ENCODE results near the gene PDE4D.
"Not testable (repeated sequence)": the region's sequence is repeated elsewhere in the genome, so short reads cannot be mapped to it uniquely, and the experiment has no call there.

PDE4D gene

DNA sequence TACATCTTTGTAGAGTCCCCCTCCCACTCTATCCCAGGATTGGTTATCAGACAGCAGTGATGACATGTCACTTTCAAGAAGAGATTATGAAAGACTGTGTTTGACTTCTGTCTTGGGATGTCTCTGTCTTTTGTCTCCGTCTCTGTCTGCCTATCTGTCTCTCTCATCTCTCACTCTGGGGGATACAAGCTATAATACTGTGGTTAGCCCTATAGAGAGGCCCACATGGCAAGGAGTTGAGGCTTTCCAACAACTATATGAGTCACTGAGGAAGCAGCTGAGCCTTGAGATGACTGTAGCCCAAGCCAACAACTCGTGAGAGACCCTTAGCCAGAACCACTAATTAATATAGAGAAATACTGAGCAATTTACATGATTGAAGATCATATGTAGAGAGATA, 284.8 kb downstream of the PDE4D start:
- DNase-seq (ENCODE audit: low spot score): no peak

DNA sequence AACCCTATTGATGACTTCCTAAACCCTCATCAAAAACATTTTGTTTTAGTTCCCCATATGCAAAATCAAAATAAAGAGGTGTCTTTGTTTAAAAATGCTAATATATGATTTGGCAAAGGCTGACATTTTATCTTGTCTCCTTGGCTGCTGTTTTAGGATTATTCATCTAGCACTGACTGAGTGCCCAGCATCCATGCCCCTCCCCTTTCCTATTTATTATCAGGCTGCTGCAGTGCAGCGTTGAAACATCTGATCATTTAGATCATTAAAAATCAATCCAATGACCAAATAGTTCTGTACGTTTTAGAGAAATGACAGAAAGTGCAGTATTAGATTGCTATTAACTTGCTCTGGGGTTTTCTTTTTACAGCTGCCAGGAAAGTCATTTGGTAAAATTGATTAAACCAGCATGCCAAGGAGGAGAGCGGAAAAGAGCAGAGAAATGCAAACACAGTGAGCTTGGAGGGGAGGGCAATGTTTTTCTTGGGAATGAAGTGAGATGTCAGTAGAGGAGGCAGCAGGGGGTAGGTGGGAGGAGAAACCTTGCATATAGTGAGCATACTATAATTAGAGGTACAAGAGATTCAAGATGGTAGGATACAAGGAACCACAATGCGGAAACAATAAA, 286.3 kb downstream of the PDE4D start:
- DNase-seq (ENCODE audit: low spot score): no peak

DNA sequence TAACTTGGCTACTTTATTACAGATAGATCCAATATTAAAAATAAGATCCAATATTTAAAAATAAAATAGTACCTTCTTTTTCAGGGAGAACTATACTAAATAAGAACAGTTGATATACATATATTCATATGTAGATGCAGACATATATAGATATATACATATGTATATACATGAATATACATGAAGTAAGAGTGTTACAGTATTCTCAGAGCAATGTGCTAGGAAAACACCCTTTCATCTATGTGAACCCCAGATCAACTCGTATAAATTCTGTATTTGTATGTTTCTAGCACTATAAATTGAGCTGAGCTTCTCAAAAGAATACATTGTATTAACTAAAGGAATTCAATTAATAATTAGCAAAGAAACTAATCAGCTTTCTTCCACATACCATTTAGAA, 287.6 kb downstream of the PDE4D start:
- DNase-seq (ENCODE audit: low spot score): no peak

DNA sequence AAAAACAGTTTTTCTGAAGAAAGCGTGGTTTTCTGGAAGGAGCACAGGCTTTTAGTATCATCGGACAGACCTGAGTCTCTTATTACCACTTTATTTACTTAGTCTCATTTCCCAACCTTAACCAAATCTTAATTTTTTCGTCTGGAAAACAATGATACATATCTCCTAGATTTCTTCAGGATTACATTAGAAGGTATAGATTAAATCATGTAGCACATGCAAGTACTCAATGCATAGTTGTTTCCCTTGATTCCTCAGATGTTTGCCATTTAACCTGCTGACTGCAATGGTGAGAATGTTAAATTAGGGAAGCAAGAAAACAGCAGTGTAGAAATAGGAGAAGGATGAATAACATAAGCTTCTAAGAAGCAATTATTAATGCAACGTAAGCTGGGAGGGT, 289.4 kb downstream of the PDE4D start:
- DNase-seq (ENCODE audit: low spot score): no peak

DNA sequence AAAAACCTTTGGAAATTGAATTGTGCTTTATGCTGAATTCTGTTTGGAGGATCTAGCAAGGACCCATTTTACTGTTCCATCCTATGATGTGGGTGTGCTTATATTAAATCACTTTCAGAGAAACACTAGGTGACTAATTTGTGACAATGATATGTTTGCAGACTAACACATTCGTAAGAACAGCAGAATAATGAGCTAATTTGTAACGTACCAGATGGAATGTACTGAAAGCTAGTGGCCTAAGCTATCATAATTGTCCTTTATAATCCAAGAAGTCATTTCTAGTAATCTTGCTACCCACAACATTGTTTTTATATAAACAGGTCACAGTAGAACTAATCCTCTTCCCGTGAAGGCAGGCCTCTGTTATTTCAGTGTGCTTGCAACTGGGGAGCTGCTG, 292.5 kb downstream of the PDE4D start:
- DNase-seq (ENCODE audit: low spot score): no peak

DNA sequence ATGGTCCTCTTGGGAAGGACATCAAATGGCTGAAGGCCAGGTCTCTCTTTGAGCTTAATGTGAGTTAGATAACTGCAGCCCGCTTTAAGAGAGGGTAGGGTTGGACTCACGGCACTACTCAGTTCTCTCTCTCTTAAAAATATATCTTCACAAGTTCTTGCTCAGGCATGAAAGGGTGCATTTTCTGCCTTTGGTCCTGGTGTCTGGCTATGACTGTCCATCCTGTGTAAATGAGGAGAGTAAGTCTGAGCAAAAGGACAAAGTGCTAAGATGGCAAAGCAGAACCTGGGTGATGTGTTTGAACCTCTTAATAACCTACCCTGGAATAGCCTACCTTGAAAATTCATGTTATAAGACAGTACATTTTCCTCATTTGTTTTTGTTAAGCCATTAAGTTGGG, 293.4 kb downstream of the PDE4D start:
- DNase-seq (ENCODE audit: low spot score): no peak

DNA sequence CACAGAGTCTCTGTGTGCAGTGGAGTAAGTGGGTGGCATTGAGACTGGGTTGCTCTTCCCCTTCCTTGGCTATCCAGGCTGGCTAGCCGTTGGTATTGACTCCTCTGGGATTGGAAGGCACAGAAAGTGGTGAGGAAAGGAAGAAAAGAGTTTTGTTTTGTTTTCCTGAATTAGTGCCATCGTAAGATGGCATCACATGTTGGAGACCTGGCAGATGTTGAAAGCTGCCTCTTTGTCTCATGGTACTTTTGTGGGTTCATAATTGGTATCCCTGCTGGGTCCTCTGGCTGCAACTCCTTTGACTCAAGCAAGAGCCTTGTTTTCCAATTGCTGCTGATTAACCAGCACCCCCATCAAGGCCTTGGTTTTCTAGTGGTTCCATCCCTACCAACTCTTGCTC, 293.8 kb downstream of the PDE4D start:
- DNase-seq (ENCODE audit: low spot score): no peak

DNA sequence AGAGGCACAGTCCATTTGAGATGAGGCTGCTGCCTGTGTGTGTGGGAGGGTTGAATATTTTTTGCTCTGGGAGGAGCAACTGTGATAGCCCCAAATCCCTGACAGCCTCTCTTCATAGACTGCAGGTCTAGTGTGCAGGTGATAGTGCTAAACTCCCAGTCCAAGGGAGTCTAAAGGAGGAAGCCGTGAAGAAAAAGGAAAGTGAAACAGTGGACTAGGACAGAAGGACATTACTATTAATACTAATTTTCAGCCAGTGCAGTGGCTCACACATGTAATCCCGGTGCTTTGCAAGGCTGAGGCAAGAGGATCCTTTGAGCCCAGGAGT, 295.0 kb downstream of the PDE4D start:
- no peak for DNase-seq (ENCODE audit: low spot score)

DNA sequence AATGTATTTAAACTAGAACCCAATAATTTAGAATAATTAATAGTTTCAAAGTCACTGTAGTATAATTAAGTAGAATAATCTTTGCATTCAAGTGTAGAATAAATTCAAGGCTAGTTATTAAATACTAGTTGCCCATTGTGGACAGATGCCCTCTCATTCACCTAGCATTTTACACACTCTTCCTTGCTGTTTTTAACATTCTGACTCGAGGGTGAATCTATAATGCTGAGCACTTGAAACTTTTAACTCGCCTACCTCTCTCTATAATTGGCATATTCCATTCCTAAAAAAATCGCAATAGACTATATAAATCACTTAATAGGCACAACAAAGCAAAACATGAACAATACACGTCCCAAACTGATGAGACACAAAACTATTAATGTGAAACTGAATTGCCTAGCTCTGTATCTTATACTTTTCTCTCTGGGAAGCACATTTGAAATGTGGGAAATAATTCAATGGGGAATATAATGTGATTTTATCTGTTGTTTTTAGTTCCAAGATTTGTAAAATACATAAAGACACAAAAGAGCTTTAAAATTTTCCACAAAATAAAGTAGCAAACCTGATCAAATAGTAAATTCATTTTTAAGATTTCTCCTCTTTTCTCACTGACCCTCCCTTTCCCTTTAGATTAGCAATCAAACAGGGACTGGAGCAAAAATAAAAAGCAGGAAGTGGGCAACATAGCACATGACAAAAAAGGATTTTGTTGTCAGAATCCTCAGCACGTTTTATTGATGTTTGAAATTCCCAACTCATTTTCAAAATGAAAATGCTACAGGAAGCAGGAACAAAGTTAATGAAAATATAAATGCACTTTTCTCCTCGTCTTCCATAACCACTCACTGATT, 295.6 kb downstream of the PDE4D start:
- no peak for DNase-seq (ENCODE audit: low spot score)

DNA sequence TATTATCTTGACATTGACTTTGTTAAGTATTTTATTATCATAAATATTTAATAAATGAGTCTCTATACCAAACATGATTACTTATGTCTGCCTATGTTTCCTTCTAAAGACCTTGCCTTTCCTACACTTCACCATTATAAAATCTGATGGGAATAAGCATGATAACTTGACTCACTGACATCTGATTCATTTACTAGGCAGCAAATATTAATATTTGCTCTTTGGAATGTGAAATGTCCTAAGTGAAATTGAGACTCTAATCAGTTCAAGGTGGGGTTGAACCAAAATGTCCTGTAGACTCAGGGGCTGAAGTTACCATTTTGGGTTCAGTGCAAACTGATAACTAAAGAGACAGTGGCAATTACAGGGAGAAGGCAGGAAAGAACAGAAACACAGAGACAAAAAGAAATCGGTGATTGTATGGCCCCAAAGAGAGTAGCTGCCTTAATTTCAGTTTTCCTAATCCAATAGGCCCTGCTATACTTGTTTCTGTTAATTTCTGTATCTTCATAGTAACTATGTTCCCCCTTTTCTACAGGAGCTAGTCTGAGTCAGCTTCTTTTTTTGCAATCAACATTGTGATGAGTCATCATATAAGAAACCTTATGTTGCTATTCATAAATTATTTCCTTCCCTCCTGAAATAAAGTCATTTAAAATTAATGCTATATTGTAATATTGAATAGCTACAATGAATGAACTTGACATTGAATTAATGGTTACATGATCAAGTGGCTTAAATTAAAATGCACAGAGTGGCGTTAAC, 296.8 kb downstream of the PDE4D start:
- DNase-seq (ENCODE audit: low spot score): no peak

DNA sequence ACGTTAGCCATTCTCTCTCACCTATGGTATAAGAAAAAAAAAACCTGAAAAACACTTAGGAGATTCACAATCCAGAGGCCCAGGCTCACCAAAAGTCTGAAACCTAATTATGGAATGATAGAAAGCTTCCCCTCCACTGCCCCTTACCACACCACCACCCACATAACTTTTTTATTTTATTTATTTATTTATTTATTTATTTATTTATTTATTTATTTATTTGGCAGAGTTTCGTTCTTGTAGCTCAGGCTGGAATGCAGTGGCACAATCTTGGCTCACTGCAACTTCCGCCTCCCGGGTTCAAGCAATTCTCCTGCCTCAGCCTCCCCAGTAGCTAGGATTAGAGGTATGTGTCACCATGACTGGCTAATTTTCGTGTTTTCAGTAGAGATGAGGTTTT, 299.4 kb downstream of the PDE4D start:
- not testable (repeated sequence) for DNase-seq (ENCODE audit: low spot score)

DNA sequence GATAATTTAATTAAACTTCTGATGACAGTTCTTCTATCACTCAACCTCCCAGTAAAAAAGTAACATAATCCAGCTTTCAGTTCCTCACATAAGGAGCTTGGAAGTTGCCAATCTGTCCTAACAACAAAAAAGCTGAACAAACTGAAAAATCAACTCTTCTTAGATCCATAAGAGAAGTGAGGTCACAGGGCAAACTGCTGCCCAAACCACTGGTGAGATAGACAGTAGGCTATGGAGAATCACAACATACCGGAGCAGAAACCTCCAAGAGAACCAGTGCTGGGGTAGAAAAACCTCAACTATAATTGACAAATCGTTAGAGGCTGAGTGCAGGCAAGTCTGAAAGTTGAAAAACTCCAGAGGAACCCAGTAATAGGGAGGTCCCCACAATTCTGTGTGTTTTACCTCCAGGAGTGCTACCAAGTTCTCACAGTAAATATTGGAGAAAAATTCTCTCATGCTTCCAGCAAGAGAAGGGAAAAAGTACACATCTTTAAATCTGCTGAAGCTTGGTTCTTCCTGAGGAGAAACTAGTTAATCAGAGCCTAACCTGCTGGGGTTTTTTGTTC, 300.0 kb downstream of the PDE4D start:
- no peak for DNase-seq (ENCODE audit: low spot score)

DNA sequence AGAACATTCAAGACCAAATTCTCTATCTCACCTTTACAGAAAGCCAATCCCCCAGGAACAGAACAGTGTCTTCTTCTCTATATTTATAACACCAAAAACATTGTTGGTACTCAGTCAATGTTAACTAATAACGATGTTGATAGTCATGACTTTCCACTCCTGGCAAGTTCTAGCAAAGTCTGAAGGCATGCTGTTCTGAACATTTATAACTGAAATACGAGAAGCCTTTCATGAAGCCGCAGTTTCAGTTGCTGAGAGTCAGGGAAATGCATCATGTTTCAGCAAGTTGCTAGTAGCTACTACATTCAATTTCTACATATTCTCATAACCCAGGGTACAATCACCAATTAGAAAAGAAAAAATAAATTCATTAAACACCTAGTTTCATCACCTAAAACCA, 301.4 kb downstream of the PDE4D start:
- DNase-seq (ENCODE audit: low spot score): no peak

DNA sequence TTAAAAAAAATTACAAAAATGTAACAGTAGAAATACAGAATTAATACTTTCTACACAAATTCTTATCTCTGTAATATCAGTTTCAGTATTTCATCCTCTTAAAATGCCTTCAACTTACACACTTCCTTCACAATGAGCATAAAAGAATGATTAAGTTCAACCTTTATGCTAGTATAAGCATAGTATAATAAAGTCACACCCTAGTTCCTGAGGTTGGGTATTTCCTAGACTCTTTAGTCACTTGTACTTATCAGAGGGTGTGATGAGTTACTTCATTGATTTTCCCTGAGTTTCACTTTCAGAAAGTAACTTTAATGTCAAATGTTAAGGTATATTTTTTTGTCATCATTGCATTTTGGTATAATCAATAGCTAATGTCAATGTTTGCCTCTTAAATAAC, 302.4 kb downstream of the PDE4D start:
- no peak for DNase-seq (ENCODE audit: low spot score)

DNA sequence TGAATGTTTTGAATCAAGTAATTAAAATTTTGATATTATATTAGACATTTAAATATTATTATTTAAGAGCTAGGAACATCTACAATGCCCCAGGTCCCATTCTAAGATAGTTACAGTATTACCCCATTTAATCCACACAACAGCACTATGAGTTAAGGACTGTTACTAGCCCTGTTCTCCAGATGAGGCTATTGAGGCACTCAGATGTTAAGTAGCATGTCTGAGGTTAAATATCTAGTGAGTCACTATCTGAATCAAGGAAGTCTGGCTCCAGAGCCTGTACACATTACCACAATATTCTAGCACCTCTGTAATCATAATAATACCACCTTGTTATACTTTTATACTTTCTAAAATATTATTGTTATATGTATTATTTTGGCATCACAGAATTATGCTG, 304.6 kb downstream of the PDE4D start:
- DNase-seq (ENCODE audit: low spot score): no peak

DNA sequence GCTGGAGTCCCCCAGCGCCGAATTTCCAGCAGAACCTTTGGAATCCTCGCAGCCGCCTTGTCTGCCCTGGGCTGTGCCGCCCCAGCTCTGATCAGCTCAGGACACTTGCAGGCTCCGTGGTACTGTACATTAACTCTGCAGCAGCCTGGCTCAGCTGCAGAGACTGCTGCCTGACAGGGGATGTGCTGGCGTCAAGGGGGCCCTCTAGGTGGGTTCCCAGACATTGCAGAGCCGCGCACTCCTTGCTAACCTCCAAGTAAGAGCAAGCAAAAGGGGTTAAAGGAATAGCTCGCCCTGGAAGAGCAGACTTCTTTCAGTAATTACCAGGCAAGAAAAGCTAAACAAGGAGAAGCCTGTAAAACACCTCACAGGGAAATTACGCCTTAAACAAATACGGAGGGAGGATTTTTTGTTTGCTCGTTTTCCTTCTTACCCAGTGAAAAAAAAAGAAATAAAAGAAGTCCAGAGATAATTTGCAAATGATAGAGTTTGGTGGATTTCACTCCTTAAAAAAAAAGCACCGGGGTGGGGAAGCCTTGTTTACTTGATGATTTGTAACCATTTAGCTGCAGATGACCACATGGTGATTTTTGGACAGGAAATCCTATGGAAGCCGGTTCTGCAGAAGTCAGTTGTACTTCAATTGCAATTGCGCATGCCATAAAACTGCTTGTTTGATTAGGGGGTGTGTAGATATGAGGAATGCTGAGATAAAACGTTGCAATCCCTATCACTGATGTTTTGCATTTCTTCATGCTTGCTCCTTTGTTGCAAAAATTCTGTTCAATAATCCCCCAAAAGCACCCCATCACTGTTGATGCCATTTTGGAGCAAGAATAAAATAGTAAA, 305.8 kb downstream of the PDE4D start:
- peak; percentile 94 for DNase-seq (ENCODE audit: low spot score)

DNA sequence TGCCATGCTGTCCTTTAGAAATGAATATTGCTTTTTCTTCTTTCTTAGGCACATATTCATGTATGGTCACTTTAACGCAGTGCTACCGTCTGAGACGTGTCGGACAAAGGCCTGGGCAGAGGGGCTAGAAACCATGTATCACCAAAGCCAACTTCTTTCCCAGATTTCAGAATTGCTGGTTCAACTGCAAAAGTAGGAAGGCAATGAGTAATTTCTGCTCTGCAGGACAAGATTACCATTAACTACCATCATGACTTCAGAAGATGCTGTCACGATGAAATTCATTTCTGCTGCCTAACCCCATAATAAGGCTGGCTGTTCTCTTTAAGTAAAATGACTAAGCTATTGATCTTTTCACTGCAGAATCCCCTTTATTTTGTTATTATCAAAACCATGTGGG, 306.7 kb downstream of the PDE4D start:
- peak; percentile 45 for DNase-seq (ENCODE audit: low spot score)

DNA sequence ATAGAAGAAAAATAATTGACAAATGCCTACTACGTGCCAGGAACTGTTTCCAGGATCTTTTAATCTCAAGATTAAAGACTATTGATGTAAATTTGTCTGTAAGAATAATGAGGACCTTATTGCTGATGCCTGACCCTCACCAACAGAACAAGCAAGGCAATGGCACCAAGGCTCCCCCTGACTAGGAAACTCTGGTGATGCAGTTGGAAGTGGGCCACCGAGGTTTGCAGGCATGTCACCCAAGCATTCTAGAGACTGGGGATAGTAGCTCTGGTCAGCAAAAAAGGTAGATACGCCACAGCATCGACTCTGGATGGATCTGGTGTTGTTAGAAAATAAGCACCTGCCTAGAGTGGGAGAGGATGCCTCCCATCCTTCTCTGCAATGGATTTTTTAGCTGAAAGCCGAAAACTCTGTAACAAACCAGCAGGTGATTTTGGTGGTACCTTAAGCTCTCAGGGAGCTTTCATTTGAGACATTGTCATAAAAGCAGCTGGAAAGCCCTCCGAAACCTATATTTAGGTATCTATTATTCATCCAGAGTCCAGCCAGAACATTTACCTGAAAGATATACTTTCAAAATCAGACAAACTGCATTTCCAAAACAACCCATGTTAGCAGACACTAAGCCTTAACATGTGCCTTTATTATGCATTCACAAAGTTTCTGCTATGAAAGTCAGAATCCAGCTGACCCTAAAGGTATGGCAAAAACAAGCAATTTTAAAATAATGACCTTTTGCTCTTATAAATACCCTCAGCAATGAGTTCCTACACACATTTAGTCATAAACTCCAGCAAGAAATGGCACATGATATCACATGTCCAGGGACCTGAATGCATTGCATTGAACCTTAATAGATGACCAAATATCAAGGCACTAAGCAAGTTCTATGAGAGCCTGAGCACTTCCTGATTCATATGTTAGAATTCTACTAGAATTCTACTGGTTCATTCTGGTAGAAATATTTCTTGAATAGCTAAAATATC, 308.4 kb downstream of the PDE4D start:
- DNase-seq (ENCODE audit: low spot score): peak; percentile 74

DNA sequence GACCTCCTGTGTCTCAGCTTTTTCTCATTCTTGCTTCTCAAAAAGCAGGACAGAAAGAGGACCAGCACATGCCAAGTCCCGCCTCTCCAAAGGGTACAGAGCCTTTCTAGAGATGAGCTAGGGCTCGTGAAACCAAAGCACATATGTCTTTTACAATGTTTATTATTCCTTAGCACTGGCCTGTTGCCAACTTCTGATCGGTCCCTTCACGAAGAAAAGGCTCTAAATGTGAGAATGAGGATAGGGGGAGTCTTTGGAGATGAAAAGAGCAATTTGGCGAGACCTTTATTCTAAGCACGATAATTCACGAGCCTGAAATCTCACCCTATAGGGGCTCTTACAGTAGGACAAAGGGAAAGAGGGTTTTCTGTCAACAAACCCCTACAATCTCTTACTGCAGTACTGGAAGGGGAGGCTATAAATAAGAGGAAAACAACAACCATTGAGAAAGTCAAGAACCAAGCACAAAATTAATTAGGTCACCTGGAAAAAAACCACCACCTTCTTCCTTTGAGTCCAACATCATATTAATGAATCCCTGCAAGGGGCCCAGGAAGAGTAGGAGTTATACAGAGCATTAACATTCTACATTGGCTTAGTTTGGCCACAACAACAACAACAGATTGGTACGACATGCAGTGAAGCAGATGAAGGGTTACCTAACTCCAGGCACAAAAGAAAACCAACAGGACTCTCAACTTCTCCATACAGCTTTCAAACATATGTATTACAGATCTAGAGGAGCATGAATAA, 309.5 kb downstream of the PDE4D start:
- peak; percentile 75 for DNase-seq (ENCODE audit: low spot score)
